ENCODE results near the gene TXLNA.
A peak's percentile ranks its signal among the peaks of the same experiment; 100 is the strongest.

TXLNA gene

GRCh38 chr1:32178380-32179192 is 889 bp upstream of the TXLNA start:
- H3K4me1 ChIP-seq (ENCODE audit: insufficient read depth, low read length, poor library complexity, severe bottlenecking) = peaks cover 33% of the 10 kb centered on the region
- peaks cover 30% of the 10 kb centered on the region for H4K20me1 ChIP-seq (ENCODE audit: insufficient read depth, low read length, poor library complexity, severe bottlenecking)
- H2AFZ ChIP-seq (ENCODE audit: low read length) = peak overlapping the region; percentile 81
- H3F3A ChIP-seq (ENCODE audit: low read depth) = no peaks in the 10 kb centered on the region
- H3K9me3 ChIP-seq (ENCODE audit: insufficient read depth, low read depth, low read length) = no peaks in the 10 kb centered on the region
- TF ChIP-seq CTCF (conservative IDR thresholded peaks at IDR 0.05; ENCODE audit: low read length) (no peak), EZH2phosphoT487 (IDR thresholded peaks at IDR 0.05; ENCODE audit: borderline replicate concordance) (no peak)
- peak overlapping the region; percentile 95 for H3K4me2 ChIP-seq (ENCODE audit: low read depth, low read length, poor library complexity, severe bottlenecking)
- no peaks in the 10 kb centered on the region; the same call in 1 of the 2 replicates for H3K36me3 ChIP-seq (ENCODE audit: insufficient read depth, low read length)
- peak overlapping the region; percentile 92 for H3K4me3 ChIP-seq (ENCODE audit: low read length, poor library complexity, severe bottlenecking)
- H3K27me3 ChIP-seq (ENCODE audit: insufficient read depth, low read length, poor library complexity, severe bottlenecking) = no peaks in the 10 kb centered on the region
- H3K9me2 ChIP-seq (replicated peaks; ENCODE audit: low read depth, low read length) = no peaks in the 10 kb centered on the region
- peaks cover 34% of the 10 kb centered on the region for H3K79me2 ChIP-seq (ENCODE audit: insufficient read depth, low read length)
- H3K9ac ChIP-seq (ENCODE audit: low read depth, low read length, poor library complexity, severe bottlenecking) = peak overlapping the region; percentile 98

- H3K4me3 ChIP-seq (ENCODE audit: low read length, poor library complexity, severe bottlenecking) = peak overlapping the region; percentile 92
- H3F3A ChIP-seq (ENCODE audit: low read depth) = no peaks in the 10 kb centered on the region
- H2AFZ ChIP-seq (ENCODE audit: low read length) = peak overlapping the region; percentile 81
- no peaks in the 10 kb centered on the region for H3K9me2 ChIP-seq (replicated peaks; ENCODE audit: low read depth, low read length)
- H3K36me3 ChIP-seq (ENCODE audit: insufficient read depth, low read length) = peaks cover 3% of the 10 kb centered on the region; the same call in 1 of the 2 replicates
- TF ChIP-seq CTCF (conservative IDR thresholded peaks at IDR 0.05; ENCODE audit: low read length) = no peak
- TF ChIP-seq EZH2phosphoT487 (IDR thresholded peaks at IDR 0.05; ENCODE audit: borderline replicate concordance) = no peak
- H3K9ac ChIP-seq (ENCODE audit: low read depth, low read length, poor library complexity, severe bottlenecking) = peak overlapping the region; percentile 98
- peaks cover 39% of the 10 kb centered on the region for H3K79me2 ChIP-seq (ENCODE audit: insufficient read depth, low read length)
- no peaks in the 10 kb centered on the region for H3K9me3 ChIP-seq (ENCODE audit: insufficient read depth, low read depth, low read length)
- peaks cover 34% of the 10 kb centered on the region for H4K20me1 ChIP-seq (ENCODE audit: insufficient read depth, low read length, poor library complexity, severe bottlenecking)
- H3K4me2 ChIP-seq (ENCODE audit: low read depth, low read length, poor library complexity, severe bottlenecking) = peak overlapping the region; percentile 95
- peaks cover 37% of the 10 kb centered on the region for H3K4me1 ChIP-seq (ENCODE audit: insufficient read depth, low read length, poor library complexity, severe bottlenecking)
- no peaks in the 10 kb centered on the region for H3K27me3 ChIP-seq (ENCODE audit: insufficient read depth, low read length, poor library complexity, severe bottlenecking)
Measured at GRCh38 chr1:32179193-32179442, 357 bp upstream of the TXLNA start.

- Histone ChIP-seq H3K79me2 (ENCODE audit: insufficient read depth, low read length) (peaks cover 50% of the 10 kb centered on the region), H3K9ac (ENCODE audit: low read depth, low read length, poor library complexity, severe bottlenecking) (peak overlapping the region; percentile 98), H3K4me3 (ENCODE audit: low read length, poor library complexity, severe bottlenecking) (peak overlapping the region; percentile 92), H3K36me3 (ENCODE audit: insufficient read depth, low read length) (peaks cover 10% of the 10 kb centered on the region; the same call in 1 of the 2 replicates), H3K27me3 (ENCODE audit: insufficient read depth, low read length, poor library complexity, severe bottlenecking) (no peaks in the 10 kb centered on the region), H3K4me1 (ENCODE audit: insufficient read depth, low read length, poor library complexity, severe bottlenecking) (peaks cover 47% of the 10 kb centered on the region), H4K20me1 (ENCODE audit: insufficient read depth, low read length, poor library complexity, severe bottlenecking) (peaks cover 36% of the 10 kb centered on the region), H3K4me2 (ENCODE audit: low read depth, low read length, poor library complexity, severe bottlenecking) (peak overlapping the region; percentile 95), H3F3A (ENCODE audit: low read depth) (no peaks in the 10 kb centered on the region), H3K9me2 (replicated peaks; ENCODE audit: low read depth, low read length) (no peaks in the 10 kb centered on the region), H2AFZ (ENCODE audit: low read length) (peak overlapping the region; percentile 45; the same call in 1 of the 2 replicates), H3K9me3 (ENCODE audit: insufficient read depth, low read depth, low read length) (no peaks in the 10 kb centered on the region)
- TF ChIP-seq EZH2phosphoT487 (IDR thresholded peaks at IDR 0.05; ENCODE audit: borderline replicate concordance) (no peak), CTCF (conservative IDR thresholded peaks at IDR 0.05; ENCODE audit: low read length) (no peak)
Measured at GRCh38 chr1:32180186-32181060, 948 bp downstream of the TXLNA start.
